ENCODE results near the gene CABLES1.
"Not testable (repeated sequence)": the region's sequence is repeated elsewhere in the genome, so short reads cannot be mapped to it uniquely, and the experiment has no call there.

The CABLES1 gene

DNA sequence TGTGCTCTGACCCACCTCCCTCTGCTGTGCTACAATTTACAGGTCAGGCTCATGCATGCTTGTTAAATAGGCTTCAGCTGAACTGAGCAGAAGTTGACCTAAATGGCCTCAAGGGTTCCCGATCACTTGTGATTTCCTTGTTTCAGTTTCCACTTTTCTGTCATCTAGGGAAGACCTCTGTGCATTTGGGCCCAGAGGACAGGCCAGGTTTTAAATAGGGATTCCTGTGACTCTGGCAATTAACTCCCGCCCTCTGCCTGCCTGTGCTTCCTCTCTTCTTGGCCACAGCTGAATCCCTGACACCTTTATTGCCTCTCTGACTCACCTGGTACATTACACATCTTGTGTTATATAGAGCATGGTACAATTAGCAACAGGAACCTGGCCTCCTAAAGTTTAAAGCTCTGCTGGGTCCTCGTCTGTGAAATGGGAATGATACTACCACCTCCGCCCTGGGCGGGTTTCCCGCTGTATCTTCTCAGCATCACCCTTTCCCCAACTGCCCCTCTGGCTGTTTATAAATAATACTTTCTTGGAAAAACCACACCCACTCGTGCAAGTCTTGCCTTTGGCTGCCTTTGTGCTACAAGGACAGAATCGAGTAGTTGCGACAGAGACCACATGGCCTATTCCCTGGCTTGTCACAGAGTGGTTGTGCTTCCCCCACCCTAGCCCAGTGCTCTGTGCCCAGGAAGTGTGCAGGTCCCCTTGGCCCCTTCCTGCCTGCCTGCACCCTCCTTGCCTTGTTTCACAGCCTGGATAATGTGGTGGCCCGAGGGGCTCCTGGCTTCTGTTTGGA, 7.9 kb downstream of the CABLES1 start:
- DNase-seq, result peak; percentile 17

DNA sequence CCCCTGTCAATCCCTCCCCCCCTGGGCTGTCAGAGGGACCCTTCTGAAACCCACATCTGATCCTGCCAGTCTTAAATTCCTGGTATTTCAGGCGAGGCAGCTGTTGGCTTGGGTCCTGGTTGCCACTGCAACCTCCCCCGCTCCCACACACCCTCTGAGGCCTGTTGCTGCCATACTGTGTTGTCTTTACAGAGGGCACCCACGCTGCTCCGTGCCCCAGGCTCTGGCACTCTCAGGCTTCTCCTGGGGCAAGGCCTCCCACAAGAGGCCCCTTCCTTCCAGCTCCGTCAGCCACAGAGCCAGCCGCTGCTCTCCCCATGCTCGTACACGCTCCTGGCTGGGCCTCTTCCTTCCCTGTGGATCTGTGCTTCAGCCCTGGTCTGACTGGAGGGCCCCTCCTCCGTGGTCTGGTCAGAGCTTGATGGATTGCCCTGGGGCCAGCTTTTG, 8.6 kb downstream of the CABLES1 start:
- DNase-seq, result no peak

DNA sequence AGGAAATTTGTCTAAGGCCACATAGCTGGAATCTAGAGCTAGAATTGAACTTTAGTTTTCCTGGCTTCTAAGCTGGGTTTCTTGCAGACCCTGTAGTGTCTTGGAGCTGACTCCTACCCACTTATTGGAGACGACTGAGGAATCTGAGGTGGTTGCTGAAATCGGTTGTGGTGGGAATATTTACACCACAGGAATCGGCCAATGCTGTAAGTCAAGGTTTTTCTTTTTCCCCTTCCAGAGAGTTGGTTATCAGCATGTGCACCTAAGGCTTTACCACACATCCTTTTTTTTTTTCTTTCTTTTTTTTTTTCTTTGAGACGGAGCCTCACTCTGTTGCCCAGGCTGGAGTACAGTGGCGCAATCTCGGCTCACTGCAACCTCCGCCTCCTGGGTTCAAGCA, 9.4 kb downstream of the CABLES1 start:
- DNase-seq, result no peak

DNA sequence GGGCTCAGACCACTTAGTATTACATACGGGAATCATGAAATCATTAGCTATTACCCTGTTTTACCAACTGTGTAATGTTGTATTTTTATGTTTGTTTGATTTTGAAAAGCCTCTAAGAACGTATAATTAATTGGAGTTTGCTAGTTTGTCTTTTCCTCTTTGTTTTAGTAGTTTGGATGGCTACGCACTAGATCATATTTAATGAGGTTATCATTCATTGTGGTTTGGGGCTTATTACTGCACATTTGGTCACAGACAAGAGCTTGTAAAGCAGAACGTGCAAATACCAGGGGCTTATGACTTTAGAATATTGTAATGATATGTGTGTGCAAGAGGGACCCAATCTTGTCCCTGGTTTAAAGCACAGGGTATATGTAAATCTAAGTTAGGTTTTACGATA, 10.3 kb downstream of the CABLES1 start:
- DNase-seq, result no peak

DNA sequence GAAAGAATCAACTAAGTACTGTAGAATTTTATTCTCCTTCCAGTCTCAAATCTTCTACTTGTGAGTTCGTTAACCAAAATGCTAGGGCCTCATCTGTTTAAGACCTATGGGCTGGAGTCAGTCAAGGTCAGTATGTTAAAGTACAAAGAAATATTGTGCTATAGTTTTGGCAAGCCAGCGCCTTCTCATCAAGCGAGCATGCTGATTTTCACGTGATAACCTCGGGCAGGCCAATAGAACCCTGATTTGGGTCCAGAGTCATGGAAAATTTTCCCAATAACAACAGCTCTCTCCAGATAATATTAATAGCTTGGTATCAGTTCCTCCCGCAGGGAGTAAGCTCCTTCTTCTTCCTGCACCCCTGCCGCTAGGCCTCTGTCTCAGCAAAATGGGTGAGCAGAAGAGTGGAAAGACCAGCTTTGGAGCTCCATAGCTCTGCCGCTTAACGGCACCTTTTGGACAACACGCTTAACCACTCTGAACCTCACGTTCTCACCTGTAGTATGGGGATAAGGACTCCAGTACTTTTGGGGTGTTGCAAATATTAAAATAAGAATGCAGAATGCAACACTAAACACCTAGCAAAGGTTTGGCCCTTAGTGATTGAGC, 11.7 kb downstream of the CABLES1 start:
- no peak for DNase-seq

DNA sequence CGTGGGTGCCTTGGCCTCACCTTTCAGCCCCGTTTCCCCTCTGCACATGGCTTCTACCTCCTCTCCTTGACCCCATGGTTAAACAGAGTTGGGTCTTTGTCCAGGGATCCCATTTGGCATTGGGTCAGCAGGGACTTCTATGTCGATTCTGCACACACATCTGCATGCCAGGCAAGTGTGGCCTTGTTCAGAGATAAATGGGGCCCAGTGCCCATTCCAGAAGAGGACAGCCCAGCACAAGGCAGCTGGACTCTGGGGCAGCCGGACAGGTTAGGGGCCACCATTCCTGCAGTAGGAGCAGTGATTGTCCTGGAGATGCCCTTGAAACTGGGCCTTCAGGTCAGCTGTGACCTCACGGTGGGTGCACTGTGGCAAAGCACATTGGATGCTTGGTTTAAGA, 13.1 kb downstream of the CABLES1 start:
- no peak for DNase-seq

DNA sequence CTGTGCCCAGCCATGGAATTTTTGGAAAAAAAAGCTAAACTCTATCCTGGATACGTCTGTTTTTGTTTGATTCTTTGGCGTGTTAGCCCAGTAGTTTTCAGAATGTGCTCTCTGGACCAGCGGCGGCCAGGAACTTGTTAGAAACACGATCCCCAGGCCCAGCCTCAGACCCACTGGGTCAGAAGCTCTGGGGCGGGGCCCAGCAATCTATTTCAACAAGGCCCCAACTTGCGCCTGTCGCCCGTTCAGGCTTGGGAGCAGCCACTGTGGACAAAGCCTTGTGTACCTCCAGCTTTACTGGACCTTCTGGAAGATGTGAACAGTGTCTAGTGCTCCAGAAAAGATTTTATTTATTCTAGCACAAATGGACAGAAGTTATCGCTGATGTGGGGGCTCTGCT, 14.3 kb downstream of the CABLES1 start:
- no peak for DNase-seq

GRCh38 chr18:23151414-23152099, 16.3 kb downstream of the CABLES1 start:
- no peak for DNase-seq

DNA sequence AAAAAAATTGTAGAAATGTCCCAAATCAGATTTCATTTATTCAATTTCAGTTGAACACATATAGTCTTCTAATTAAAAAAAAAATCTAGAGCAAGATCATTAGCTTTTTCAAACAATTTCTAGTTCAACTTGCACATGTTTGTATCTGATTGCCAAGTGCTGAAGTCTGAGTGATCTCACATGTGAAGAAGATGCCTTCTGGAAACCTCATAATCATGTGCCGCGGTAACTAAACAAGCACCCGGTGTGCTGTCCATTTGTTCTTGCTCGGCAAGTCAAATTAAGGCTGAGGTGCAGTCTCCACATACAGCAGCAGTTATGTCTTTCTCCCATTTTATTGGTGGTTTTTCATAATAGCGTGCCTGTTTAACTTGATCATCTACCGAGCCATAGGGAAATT, 18.7 kb downstream of the CABLES1 start:
- no peak for DNase-seq

DNA sequence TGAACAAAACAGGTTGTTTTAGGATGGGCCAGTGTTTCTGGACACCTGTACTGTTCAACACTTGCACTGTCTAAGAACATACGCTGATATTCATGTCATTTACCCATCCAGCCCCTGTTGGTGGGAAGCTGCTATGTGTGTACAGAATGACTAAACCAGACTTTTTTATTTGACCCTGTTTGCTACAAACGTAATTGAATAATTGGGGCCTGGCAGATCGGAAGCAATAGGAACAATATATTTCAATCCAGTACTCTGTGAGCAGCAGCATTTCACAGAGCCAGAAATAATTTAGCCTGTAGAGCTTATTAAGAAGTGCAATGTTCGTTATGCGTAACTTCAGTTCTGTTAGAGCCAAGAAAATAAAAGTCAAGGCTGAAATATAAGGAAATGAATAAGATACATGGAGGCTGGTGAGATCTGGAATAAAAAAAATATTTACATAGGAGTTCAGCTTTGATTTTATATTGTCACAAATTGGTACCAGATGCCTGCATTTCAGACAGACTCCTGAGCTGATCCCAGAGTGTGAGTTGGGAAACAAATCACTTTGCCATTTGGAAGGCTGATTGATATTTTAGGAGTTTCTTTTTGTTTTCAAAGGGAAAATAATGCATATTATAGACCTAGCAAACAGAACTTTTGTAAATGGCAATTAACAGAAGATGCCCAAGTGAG, 19.7 kb downstream of the CABLES1 start:
- no peak for DNase-seq

GRCh38 chr18:23155537-23155936, 20.3 kb downstream of the CABLES1 start:
- peak; percentile 85 for DNase-seq

- DNase-seq, result no peak
Measured at GRCh38 chr18:23156134-23156533, 20.8 kb downstream of the CABLES1 start.

- no peak for DNase-seq
Measured at GRCh38 chr18:23158058-23158457, 22.8 kb downstream of the CABLES1 start.

DNA sequence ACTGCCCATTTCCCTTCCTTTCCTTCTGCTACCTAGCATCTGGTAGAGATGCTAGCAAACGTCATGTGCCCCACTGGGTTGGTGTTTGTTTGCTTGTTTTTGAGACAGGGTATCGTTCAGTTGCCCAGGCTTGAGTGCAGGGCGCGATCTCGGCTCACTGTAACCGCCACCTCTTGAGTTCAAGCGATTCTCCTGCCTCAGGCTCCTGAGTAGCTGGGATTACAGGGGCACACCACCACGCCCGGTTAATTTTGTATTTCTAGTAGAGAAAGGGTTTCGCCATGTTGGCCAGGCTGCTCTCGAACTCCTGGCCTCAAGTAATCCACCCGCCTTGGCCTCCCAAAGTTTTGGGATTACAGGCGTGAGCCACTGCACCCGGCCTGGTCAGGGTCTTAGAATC, 23.6 kb downstream of the CABLES1 start:
- DNase-seq, result not testable (repeated sequence)

DNA sequence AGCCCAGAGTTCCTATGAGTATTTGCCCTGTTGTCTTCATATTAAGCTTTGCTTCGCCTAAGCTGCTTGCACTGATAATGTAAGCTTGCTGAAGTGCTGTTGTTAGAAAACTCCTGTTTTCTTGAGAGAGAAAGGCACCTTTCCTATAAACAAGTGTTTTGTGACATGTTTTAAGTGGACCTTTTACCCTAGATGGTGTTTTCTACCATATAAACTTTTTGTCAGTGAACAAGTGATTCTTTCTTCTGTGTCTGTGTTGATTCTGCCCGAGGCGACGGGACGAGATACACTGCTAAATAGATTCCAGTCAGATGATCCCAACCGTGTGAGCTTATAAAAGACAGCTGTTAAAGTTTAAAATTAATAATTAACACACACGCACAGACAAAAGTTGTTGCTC, 24.1 kb downstream of the CABLES1 start:
- DNase-seq, result no peak

DNA sequence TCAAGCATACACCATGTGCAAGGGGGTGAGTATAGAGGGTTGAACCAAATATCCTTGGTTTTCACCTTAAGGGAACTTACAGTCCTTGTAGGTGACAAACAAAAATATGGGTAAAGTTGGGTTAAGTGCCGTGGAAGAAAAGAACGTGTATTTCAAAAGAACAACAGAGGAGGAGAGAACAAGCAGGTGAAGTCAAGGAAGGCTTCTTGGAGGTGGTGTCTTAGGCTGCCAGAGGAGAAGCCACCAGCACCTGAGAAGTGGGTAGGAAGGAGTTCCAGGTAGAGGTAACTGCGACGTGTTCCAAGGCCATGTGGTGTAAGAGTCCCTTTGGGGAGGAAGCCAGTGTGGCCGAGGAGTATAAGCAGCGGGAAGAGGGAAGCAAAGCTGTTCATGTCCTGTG, 27.2 kb downstream of the CABLES1 start:
- DNase-seq, result no peak

DNA sequence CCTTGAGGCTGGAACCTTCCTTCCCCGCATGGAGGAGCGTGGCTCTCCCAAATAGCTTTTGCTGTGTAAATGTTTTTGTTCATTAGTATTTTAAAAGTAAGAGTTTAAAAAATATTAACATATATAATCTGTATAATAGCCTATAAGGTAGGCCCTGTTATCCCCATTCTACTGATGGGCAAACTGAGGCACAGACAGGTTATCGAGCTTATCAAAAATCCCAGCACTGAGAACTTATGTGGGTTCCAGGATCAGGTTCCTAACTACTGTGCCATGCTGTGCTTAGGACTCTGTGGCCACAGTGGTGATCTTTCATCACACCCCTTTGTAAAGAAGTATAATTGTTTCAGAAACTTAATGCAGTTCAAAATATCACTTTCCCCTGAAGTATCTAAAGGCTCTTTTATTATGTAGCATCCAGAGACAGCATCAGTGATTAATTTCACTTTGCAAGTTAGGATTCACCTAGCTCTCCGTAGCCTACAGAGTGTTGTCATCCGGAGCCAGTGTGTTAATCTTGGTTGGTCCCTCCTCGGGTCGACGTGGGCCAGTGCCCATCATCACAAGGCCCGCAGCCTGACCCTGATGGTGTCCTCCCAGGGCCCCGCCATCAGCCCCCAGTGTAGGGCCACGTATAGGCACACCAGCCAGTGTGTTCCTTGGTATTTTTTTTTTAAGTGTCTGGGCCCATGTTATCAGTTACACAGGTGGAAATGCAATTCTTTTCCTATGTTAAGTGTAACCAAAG, 28.7 kb downstream of the CABLES1 start:
- DNase-seq, result no peak

DNA sequence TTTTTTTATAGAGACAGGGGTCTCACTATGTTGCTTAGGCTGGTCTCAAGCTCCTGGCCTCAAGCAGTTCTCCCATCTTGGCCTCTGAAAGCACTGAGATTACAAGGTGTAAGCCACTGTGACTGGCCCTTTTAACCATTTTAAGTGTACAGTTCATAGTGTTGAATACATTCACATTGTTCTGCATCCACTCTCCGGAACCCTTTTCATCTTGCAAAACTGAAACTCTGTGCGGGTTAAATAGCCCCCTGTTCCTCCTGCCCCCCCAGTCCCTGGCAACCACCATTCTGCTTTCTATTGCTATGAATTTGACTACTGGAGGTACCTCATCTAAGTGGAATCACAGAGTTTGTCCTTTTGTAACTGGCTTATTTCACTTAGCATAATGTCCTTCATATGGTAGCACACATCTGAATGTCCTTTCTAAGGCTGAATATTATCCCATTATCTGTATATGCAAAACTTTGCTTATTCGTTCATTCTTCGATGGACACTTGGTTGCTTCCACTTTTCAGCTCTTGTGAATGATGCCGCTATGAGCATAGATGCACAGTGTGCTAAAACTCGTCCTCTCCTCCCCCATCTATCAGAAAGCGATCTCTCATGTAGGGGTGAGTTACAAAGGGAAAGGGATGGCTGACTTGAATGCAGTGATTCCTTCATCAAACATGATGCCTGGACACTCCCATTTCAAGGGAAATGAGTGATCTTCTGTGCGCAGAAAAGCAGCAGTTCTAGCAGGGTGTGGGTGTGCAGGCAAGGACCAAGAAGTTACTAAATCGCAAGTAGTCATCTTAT, 30.2 kb downstream of the CABLES1 start:
- DNase-seq, result no peak

DNA sequence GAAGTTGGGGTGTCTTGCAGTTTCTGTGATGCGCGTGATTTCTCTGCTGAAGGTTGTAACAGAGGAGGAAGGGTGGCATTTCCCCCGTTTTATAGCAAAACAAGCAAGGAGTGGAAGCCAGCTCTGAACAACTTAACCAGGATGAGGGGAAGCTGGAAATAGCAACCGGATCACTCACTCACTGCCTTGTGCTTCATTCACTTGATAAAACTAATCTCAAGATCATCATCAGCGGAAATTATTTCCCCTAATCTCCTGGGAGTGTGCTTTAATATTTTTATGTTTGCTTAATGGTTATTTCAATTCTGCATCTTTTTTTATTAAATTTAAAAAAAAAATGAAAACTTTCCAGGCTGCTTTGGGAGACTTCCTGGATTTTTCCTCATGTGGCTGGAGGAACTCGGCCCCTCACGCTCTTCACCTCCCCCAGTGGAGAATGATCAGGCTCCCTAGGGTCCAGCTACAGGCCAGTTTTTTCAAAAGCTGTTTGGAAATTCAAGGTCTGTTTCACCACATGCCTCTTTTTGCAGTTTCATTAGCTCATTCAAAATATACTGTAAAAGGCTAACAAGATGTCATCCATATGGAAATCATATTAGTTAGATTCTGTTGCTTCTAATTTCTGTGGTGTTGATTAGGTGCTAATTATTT, 31.7 kb downstream of the CABLES1 start:
- no peak for DNase-seq

- DNase-seq, result no peak
Measured at GRCh38 chr18:23169673-23170044, 34.4 kb downstream of the CABLES1 start.

- no peak for DNase-seq
Measured at GRCh38 chr18:23170137-23170536, 34.9 kb downstream of the CABLES1 start.

Data from DMS79 (cell line).